Adrenal gland (tissue), 12 donors: ENCODE measurements around the gene GLB1L3. TPM values are rescaled to one million over a fixed set of nuclear protein-coding genes. Genes with fewer than 3 reads are reported as not detected.
"Not testable (repeated sequence)": the region's sequence is repeated elsewhere in the genome, so short reads cannot be mapped to it uniquely, and the experiment has no call there.

Experiments used
- DNase-seq, 7 donors: peaks; one replicate each; pipeline ENCODE4 v3.0.0-alpha.2; 2019 to 2020
- H3K27ac ChIP-seq, 5 donors: fragments of 200-600 bp; sonication (generic) in 4 of 5; 1 replicate in 3 of 5; 2 replicates in 2 of 5; pipeline versions ENCODE4 v1.5.1 to v1.8.0; 2016 to 2020; ENCODE audit warnings: mild to moderate bottlenecking in 1 of 5
- H3K27me3 ChIP-seq: fragments of 200-600 bp; 2 replicates; pipeline ENCODE4 v1.8.0; 2021
- H3K36me3 ChIP-seq, 2 donors: fragments of 200-600 bp; replicated peaks in 1 of 2; 1 replicate in 1 of 2; 2 replicates in 1 of 2; pipeline versions ENCODE4 v1.5.1 to v1.8.0; 2018 to 2022
- H3K4me1 ChIP-seq, 2 donors: fragments of 200-600 bp; replicated peaks in 1 of 2; 1 replicate in 1 of 2; 2 replicates in 1 of 2; pipeline versions ENCODE4 v1.5.1 to v1.8.0; 2018 to 2021
- H3K4me3 ChIP-seq, 4 donors: fragments of 200-600 bp; sonication (generic) in 3 of 4; one replicate each; pipeline ENCODE4 v1.5.1; 2016 to 2018
- H3K9me3 ChIP-seq, 3 donors: fragments of 200-600 bp; sonication (generic) in 1 of 3; replicated peaks in 1 of 3; 1 replicate in 2 of 3; 2 replicates in 1 of 3; pipeline versions ENCODE4 v1.5.1 to v1.8.0; 2016 to 2021
- CTCF ChIP-seq, 6 experiments: fragments of 450-650 bp in 4 of 6; fragments of 200-600 bp in 2 of 6; sonication (generic) in 1 of 6; IDR thresholded peaks; 1 replicate in 5 of 6; 2 replicates in 1 of 6; pipeline versions ENCODE4 v1.5.1 to v1.8.0; 2016 to 2021; ENCODE audit warnings: antibody characterized with exemption in 6 of 6, mild to moderate bottlenecking in 2 of 6, moderate library complexity in 1 of 6
- POLR2A ChIP-seq, 2 donors: fragments of 450-650 bp; IDR thresholded peaks; one replicate each; pipeline ENCODE4 v1.6.1; 2017; ENCODE audit warnings: antibody characterized with exemption in 2 of 2, mild to moderate bottlenecking in 2 of 2, moderate library complexity in 1 of 2
- WGBS, 4 donors: extraction: QIAGEN DNeasy Blood & Tissue Kit in 2 of 4; methylation state at CpG; one replicate each; pipeline versions ENCODE4 v1.1.5 to v1.1.7; 2013 to 2017; 5-methylcytosine and 5-hydroxymethylcytosine counted together
- intact Hi-C, 2 donors: fragments of 100-400 bp; cut with DNase I; formaldehyde crosslinking; loops; one replicate each; pipeline versions ENCODE4 v1.14.1 to v1.15.0; 2022 to 2023
- polyA plus RNA-seq, 3 donors: library from polyadenylated mRNA; stranded (reverse); fragments of 200-250 nt in 2 of 3; fragments of 350-450 nt in 1 of 3; fragmentation: Illumina TruSeq in 1 of 3; extraction: RNeasy Lipid Tissue Mini Kit (QIAGEN cat#74804) in 1 of 3; gene quantifications; one replicate each; pipeline ENCODE4 v1.2.3, GENCODE V29; 2013 to 2014
- total RNA-seq, 9 donors: library from RNA; depleted of rRNA in 4 of 9; stranded (reverse); fragments of >200 nt in 4 of 9; fragments of 120-200 nt in 1 of 9; fragmentation: NEBNext Ultra II Directional in 1 of 9; extraction: Animal tissue kit (Norgen Biotek cat#: 25700) in 1 of 9; gene quantifications; one replicate each; pipeline versions ENCODE4 v1.1.0 to v1.2.4, GENCODE V29; 2013 to 2023
- donor health status: healthy with polysubstance abuse.
- donor health status: Bipolar disorder and iron deficiency.
- donor health status: DM: yes; HTN: yes; CAD: no.
- donor health status: DM: no; HTN: no; CAD: no.
- donor health status: DM: no; HTN: no; CAD: no.
- donor health status: DM: yes; HTN: yes; CAD: no.

The GLB1L3 gene
- total and polyA plus RNA-seq, 12 donors: 0.06 to 1.4 (median 0.51) TPM; not detected in 5

GRCh38 chr11:134276396-134277182 is 410 bp downstream of the GLB1L3 start:
- peaks cover 73% of the 10 kb centered on the region for H3K27me3 ChIP-seq
- no peak overlapping the region for H3K27ac ChIP-seq
- intact Hi-C loops: no loop called here
- peak overlapping the region in 1 of 4 donors; percentile 37 for H3K4me3 ChIP-seq
- peaks cover 0 to 17% of the 10 kb centered on the region in 2 donors for H3K4me1 ChIP-seq
- no peaks in the 10 kb centered on the region for H3K36me3 ChIP-seq
- TF ChIP-seq CTCF (IDR thresholded peaks at IDR 0.05): no peak
- no peak for TF ChIP-seq POLR2A (IDR thresholded peaks at IDR 0.05)
- 1 to 2% (median 2%) methylated on average over 13 to 88 of the region's 88 CpGs for WGBS, 4 donors
- H3K9me3 ChIP-seq: no peaks in the 10 kb centered on the region
- peak in 1 of 7 donors; percentile 38 for DNase-seq

- no peaks in the 10 kb centered on the region for H3K36me3 ChIP-seq
- no peak for TF ChIP-seq POLR2A (IDR thresholded peaks at IDR 0.05)
- TF ChIP-seq CTCF (IDR thresholded peaks at IDR 0.05): no peak
- peaks cover 71% of the 10 kb centered on the region for H3K27me3 ChIP-seq
- H3K4me1 ChIP-seq: peaks cover 0 to 17% of the 10 kb centered on the region in 2 donors
- intact Hi-C loops: no loop called here
- no peaks in the 10 kb centered on the region for H3K9me3 ChIP-seq
- H3K4me3 ChIP-seq: no peak overlapping the region
- 8 to 18% (median 16%) methylated on average over 22 to 36 of the region's 36 CpGs for WGBS, 4 donors
- no peak overlapping the region for H3K27ac ChIP-seq
- peak in 1 of 7 donors; percentile 43 for DNase-seq
These were observed 1.2 kb downstream of the GLB1L3 start for GRCh38 chr11:134277183-134278001.

DNA sequence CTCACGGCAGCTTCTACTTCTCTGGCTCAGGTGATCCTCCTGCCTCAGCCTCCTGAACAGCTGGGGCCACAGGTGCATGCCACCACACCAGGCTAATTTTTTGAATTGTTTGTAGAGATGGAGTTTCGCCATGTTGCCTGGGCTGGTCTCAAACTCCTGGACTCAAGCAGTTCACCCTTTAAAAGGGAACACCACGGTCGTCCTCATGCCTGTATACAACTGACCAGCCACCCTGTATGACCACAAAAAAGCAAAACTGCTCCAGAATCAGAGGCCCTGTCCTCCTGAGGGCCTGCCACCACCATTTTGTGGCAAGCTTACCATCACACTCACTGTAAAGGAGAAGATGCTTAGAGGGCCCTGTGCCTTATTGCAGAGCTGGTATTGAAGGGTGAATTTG is 2.2 kb downstream of the GLB1L3 start:
- H3K36me3 ChIP-seq: no peaks in the 10 kb centered on the region
- no peak overlapping the region for H3K4me3 ChIP-seq
- H3K27me3 ChIP-seq: peaks cover 61% of the 10 kb centered on the region
- no peaks in the 10 kb centered on the region for H3K9me3 ChIP-seq
- TF ChIP-seq CTCF (IDR thresholded peaks at IDR 0.05) (no peak), POLR2A (IDR thresholded peaks at IDR 0.05) (no peak)
- peaks cover 0 to 17% of the 10 kb centered on the region in 2 donors for H3K4me1 ChIP-seq
- no peak overlapping the region for H3K27ac ChIP-seq
- intact Hi-C loops: no loop called here
- DNase-seq: peak in 1 of 7 donors; percentile 21
- WGBS, 4 donors: 88 to 100% (median 93%) methylated on average over 4 of the region's 4 CpGs

GRCh38 chr11:134281635-134282034 is 5.5 kb downstream of the GLB1L3 start:
- DNase-seq, H3K4me3 ChIP-seq, H3K9me3 ChIP-seq, intact Hi-C loops, H3K4me1 ChIP-seq, H3K27ac ChIP-seq, H3K36me3 ChIP-seq: not testable (repeated sequence)
- H3K27me3 ChIP-seq: peaks cover 30% of the 10 kb centered on the region
- 72% methylated on average over 8 of the region's 17 CpGs; no CpG with 5 or more reads in 3 of the 4 donors for WGBS, 4 donors
